Measurements from ENCODE around the gene TMC5.

DNA sequence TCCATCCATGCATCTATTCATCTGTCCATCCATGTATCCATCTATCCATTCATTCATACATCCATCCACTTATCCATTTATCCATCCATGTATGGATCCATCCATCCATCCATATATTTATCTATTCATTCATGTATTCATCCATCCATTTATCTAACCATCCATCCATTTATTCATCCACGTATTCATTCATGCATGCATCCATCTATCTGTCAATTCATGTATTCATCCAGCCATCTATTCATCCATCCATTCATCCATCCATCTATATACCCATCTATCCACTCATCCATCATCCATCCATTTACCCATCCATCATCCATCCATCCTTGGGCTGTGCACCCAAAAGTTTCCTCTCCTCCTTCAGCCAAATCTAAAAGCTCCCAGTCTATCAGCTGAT, 60.8 kb downstream of the TMC5 start:
- TF ChIP-seq, protein P1, sequence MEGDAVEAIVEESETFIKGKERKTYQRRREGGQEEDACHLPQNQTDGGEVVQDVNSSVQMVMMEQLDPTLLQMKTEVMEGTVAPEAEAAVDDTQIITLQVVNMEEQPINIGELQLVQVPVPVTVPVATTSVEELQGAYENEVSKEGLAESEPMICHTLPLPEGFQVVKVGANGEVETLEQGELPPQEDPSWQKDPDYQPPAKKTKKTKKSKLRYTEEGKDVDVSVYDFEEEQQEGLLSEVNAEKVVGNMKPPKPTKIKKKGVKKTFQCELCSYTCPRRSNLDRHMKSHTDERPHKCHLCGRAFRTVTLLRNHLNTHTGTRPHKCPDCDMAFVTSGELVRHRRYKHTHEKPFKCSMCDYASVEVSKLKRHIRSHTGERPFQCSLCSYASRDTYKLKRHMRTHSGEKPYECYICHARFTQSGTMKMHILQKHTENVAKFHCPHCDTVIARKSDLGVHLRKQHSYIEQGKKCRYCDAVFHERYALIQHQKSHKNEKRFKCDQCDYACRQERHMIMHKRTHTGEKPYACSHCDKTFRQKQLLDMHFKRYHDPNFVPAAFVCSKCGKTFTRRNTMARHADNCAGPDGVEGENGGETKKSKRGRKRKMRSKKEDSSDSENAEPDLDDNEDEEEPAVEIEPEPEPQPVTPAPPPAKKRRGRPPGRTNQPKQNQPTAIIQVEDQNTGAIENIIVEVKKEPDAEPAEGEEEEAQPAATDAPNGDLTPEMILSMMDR (IDR thresholded peaks at IDR 0.05; ENCODE audit: low read depth, low read length, poor library complexity, severe bottlenecking): no peak
- TF ChIP-seq EZH2phosphoT487 (IDR thresholded peaks at IDR 0.05; ENCODE audit: borderline replicate concordance, low read length): no peak

Data from DOHH2 (cell line).